GM18907 (cell line): ENCODE measurements around the gene CNTNAP1.

ENCODE experiments used
- ATAC-seq: cut with Tn5 transposase; IDR thresholded peaks from one replicate; pipeline ENCODE4 v1.9.1; 2021; ENCODE audit warnings: mild to moderate bottlenecking, moderate library complexity; ENCODE audit not compliant: unreplicated experiment

The CNTNAP1 gene

DNA sequence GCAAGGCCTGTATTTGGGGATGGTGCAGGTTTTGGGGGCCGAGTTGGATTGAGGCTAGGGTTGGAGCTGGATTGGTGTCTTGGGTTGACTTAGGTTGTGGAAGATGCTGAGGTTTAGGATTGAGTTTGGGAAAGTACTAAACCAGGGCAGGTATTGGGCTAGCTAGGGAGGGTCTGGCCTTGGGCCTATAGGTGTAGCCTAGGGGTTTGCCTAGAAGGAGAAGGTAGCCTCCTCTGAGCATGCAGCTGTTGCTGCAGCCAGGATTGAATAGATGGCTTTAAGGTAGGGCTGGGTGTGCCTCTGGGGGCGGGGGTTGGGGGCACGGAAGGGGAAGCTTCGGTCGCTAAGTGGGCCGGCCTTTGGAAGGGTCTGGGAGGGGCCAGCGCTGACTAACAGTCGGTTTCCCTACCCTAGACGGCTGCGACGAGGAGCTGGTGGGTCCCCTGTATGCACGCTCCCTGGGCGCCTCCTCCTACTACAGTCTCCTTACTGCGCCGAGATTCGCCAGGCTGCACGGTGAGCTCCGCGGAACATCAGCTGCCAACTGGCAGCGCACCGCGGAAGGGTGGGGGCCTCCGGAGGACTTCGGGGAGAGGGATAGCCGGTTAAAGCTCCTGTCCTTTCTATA lies 1.2 kb downstream of the CNTNAP1 start:
- no peak for ATAC-seq

DNA sequence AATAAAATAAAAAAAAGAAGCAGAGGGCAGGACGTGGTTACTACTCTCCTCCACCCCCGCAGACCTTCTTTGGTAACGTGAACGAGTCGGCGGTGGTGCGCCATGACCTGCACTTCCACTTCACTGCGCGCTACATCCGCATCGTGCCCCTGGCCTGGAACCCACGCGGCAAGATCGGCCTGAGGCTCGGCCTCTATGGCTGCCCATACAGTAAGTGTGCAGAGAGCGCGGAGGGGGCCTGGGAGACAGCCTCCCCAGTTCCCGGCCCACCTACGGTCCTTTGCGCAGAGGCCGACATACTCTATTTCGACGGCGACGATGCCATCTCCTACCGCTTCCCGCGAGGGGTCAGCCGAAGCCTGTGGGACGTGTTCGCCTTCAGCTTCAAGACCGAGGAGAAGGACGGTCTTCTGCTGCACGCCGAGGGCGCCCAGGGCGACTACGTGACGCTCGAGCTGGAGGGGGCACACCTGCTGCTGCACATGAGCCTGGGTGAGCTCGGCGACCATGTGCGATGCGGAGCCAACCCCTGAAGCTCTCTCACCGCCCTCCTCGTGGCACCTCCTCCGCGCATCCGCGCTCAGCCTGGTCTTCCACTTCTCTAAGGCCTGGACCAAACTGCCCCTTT lies 2.7 kb downstream of the CNTNAP1 start:
- no peak for ATAC-seq

DNA sequence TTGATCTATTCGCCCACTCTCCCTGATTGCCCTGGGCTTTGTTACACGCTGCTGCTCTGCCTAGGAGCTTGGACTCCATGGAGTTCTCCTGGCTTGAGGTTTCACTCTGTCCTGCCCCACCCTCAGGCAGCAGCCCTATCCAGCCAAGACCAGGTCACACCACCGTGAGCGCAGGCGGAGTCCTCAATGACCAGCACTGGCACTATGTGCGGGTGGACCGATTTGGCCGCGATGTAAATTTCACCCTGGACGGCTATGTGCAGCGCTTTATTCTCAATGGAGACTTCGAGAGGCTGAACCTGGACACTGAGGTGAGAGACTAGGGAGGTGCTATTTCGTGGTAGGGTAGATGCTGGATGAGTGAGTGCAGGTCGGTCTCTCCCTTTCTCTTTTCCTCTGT lies 3.5 kb downstream of the CNTNAP1 start:
- ATAC-seq: no peak

DNA sequence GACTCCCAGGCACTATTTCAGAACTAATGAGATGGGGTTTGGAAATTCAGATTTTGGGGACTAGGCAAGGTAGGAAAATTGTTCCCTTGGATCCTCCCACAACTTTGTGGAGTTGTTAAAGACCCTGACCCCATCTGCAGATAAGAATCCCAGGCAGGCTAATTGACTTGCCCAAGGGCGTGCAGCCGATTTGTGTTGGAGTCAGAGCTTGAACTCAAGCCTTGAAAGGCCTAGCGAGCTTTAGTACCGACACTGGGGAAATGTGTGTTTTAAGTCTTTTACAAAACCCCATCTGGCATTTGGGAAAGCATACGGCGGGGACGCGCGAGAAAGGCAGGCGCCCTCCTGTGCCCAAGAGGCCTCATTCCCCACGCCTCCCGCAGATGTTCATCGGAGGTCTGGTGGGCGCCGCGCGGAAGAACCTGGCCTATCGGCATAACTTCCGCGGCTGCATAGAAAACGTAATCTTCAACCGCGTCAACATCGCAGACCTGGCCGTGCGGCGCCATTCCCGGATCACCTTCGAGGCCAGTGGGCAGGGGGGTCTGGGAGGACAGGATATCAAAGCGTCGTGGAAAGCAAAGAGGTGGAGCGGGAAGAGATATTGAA lies 4.3 kb downstream of the CNTNAP1 start:
- ATAC-seq: no peak

DNA sequence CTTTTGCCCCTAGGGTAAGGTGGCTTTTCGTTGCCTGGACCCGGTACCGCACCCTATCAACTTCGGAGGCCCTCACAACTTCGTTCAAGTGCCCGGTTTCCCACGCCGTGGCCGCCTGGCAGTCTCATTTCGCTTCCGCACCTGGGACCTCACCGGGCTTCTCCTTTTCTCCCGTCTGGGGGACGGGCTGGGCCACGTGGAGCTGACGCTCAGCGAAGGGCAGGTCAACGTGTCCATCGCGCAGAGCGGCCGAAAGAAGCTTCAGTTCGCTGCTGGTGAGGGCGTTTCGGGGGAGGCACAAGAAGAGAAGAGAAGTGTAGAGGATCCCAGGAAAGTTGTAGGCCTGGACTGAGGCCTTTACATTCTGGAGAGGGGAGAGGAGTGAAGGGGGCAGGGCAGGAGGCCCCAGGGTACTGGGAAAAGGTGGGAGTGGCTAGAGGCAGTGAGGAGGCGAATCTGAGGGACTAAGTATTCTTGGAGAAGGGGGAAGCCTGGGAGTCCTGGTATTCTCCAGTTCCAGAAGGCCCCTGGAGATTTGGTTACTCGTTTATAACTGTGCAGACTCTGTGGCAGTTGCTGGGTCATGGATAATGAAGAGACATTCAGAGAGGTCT lies 5.5 kb downstream of the CNTNAP1 start:
- ATAC-seq: no peak

DNA sequence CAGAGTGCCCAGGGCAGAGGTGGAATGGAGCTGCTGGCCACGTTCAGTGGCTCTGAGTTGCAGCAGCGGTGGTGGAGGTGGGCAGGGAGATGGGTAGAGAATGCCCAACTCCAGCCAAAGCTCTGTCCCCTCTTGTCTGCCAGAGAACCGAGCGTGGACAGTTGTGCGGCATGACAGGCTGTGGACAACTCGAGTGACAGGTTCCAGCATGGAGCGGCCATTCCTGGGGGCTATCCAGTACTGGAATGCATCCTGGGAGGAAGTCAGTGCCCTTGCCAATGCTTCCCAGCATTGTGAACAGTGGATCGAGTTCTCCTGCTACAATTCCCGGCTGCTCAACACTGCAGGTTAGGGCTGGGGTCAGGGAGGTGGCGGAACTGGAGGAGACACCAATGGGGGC lies 8.3 kb downstream of the CNTNAP1 start:
- no peak for ATAC-seq

DNA sequence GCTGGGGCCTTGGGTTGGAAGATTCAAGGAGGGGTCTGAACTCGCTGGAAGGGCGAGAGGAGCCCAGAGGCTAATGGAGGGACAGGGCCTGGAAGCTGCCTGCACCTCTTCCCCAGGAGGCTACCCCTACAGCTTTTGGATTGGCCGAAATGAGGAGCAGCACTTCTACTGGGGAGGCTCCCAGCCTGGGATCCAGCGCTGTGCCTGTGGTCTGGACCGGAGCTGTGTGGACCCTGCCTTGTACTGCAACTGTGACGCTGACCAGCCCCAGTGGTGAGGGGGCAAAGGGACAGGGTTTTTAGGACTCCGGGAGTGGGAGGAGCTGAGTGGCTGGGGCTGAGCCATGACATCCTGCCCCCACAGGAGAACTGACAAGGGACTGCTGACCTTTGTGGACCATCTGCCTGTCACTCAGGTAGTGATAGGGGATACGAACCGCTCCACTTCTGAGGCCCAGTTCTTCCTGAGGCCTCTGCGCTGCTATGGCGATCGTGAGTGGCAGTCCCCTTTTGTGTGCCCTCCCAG lies 8.8 kb downstream of the CNTNAP1 start:
- ATAC-seq: no peak

DNA sequence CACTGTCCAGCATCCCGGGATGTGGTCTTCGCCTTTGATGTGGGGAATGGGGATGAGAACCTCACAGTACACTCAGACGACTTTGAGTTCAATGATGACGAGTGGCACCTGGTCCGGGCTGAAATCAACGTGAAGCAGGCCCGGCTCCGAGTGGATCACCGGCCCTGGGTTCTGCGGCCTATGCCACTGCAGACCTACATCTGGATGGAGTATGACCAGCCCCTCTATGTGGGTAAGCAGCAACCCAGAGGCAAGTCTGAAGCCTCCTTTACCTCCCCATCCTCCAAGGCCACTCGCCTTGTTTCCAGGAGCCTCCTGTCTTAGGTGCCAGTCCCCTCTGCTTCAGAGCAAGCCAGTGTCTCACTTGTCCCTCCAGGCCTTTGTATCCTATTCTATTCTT lies 10.2 kb downstream of the CNTNAP1 start:
- ATAC-seq: no peak

DNA sequence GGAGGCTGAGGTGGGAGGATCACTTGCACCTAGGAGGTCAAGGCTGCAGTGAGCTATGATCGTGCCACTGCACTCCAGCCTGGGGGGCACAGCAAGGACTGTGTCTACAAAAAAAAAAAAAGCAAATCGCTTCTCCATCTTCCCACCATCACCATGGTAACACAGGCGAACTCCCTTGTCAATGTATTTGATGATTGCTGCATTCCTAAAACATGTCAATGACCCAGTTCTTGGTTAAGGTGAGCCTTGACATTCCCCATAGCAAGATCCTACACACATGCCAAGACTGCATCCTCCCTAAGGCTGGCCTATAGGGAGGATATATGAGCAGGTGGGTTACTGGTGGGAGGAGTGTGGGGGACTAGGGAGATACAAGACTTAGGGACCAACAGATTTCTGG lies 12.2 kb downstream of the CNTNAP1 start:
- no peak for ATAC-seq

DNA sequence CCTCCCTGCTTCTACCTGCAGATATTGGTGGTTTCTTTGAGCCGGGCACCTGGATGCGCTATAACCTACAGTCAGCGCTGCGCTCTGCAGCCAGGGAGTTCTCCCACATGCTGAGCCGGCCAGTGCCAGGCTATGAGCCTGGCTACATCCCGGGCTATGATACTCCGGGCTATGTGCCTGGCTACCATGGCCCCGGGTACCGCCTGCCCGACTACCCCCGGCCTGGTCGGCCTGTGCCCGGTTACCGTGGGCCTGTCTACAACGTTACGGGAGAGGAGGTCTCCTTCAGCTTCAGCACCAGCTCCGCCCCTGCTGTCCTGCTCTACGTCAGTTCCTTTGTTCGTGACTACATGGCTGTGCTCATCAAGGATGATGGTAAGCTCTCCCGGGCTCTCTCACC lies 13.2 kb downstream of the CNTNAP1 start:
- ATAC-seq: no peak

DNA sequence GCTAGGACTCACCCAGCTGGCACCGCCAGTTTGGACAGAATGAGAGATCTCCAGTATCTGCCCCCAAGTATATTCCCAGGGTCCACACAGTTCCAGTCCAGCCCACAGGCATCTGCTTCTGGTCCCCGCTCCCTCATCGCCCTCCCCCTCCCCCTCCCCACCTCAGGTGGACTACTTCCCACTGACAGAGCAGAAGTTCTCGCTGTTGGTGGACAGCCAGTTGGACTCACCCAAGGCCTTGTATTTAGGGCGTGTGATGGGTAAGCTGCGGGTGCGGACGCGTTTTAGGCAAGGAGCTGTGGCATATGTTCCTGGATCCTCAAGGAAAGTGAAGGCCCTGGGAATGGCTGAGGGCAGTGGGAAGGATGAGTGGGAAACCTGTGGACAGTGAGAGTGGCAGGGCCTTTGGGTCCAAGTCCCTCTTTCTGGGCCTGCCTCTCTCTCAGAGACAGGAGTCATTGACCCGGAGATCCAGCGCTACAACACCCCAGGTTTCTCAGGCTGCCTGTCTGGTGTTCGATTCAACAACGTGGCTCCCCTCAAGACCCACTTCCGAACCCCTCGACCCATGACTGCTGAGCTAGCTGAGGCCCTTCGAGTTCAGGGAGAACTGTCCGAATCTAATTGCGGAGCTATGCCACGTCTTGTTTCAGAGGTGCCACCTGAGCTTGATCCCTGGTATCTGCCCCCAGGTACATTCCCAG lies 14.9 kb downstream of the CNTNAP1 start:
- no peak for ATAC-seq

DNA sequence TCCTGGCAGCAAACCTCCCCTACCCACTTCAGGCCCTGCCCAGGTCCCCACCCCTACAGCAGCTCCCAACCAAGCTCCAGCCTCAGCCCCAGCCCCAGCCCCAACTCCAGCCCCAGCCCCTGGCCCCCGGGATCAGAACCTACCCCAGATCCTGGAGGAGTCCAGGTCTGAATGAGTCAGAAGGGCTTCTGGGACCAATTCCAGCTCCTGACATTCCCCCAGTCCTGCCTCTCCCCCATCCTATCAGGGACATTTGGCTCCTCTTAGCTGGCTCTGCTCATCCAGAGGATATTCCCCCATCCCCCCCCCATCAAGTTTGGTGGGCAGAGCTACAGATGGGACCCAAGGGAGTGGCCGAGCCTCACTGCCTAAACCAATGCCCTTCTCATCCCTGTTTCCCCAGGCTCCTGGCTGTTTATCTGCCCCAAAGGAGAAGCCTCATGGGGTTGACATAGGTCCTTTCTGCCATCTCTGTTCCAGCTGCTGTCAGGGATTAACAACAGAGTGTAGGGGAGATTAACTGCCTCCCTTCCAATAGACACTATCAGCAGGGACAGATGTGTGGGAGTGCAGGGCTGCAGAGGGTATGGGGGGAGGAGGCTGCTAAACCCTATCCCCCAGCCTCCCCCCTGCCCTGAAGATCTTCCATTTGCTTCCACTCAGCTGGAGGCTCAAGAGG lies 16.5 kb downstream of the CNTNAP1 start:
- ATAC-seq: no peak

DNA sequence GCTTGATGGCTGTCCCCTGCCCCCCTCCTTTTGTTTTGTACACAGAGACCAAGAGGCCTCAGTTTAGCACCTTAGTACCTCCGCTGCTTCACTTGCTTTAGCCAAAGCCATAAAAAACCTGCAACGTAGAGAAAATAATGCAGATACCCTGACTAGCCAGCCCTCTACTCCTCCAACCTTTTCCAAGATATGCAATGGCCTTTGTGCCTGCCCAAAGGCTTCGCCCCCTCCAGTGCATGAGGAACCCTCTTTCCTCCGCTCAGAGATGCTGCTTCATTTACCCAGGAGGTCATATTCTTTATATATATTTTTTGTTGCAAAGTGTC lies 17.0 kb downstream of the CNTNAP1 start:
- no peak for ATAC-seq

DNA sequence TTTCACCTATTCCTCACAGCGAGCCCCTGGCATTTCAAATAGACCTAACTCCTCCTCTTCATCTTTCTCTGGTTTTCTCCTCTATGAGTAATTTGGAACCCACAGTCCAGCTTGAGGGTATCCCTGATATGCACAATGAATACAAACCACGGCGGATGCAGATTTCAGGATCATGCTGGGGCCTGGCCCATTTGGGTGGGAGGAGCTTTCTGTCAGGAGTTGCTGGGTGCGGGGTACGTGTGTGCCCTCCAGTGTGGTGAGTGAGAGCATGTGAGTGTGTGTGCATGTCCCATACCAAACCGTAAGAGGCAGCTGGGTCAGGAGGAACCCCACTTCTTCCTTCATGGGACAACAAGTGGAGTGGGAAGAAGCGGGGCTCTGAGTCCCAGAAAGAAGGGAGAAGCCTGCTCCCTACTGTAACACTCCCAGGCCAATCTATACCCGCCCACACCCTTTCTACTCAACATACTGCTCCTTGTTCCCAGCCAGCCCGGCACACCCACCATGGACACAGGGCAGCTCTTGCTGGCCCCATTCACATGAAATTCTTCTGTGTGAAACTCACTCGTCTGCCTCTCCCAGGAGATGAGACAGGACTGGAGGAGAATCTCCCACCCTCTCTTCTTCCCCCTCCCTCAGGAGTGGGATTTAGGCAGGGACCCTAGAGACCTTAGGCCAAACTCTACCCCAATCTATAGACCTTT lies 18.4 kb downstream of the CNTNAP1 start:
- ATAC-seq: no peak

DNA sequence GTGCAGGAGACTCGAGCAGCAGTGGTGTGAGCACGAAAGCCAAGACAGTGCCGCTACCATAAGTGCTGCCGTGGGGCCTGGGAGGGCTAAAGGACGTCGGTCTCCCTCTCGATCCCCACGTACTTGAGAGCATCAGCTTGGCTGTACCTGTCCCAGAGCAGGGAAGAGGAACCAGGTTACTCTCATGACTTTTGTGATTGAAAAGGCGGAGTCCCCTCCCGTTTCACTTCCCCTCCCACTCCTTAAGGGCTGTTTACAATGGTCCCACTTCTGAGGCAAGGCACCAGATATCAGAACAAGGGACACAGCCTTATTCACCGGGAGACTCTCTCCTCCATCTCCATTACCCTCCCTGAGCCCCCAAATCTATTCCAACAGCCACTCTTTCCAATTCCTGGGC lies 20.1 kb downstream of the CNTNAP1 start:
- no peak for ATAC-seq

DNA sequence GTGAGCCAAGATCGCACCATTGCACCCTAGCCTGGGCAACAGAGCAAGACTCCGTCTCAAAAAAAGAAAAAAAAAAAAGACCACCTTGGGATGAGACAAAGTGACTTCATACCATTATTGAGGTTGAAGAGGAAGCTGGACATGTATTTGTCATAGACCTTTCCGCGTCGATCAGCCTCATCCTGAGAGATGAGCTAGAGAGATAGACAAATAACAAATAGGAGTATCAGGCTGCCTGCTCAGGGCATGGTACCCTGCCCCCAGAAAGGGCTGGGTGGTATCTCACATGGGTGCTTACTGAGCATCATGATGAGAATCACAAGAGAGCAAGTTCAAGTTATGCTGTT lies 22.1 kb downstream of the CNTNAP1 start:
- ATAC-seq: no peak

DNA sequence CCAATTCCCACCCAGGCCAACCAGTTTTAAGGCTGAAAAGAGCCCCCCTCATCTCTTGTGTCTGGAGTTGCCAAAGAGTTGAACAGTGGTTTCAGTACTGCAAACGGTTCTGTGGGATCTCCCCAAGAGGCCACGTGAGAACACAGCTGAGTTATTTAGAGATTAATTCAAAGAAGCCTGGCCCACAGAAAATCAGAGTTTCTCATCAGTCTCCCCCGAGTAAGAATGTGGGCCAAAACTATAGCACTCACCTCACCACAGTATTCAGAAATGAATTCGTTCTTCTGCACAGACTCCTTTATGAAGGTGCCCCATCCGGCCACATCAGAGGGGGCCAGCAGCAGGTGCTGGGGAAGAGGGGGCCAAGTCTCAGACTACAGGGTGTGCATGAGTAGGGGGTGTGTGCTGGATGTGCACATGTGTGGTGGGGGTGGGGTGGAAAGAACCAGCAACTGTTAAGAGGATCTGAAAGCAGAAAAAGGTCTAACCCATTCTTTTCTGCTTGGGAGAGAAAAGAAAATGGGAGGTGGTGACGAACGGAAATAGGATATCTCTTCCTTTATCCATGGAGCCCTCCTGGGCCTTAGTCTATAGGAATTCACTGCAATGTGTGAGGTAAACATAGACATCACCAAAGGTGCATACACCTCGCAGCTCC lies 22.6 kb downstream of the CNTNAP1 start:
- ATAC-seq: peak; percentile 70

DNA sequence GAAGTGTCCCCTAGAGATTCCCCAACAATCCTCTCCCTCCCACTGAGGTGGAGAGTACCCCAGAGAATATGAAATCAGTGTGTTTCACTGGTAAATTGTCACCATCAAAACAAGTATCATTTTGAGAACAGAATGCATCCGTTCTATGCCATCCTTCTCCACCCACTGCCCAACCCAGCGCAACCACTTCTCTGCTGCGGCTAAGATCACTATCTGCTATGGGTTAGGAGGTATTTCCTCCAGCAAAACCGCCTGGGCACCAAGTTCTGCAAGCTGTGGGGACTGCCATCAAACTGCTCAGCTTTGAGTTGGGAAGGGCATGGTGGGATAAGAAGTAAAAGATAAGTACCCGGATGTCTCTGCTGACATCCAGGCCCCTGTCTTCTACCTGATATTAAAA lies 24.4 kb downstream of the CNTNAP1 start:
- ATAC-seq: no peak

DNA sequence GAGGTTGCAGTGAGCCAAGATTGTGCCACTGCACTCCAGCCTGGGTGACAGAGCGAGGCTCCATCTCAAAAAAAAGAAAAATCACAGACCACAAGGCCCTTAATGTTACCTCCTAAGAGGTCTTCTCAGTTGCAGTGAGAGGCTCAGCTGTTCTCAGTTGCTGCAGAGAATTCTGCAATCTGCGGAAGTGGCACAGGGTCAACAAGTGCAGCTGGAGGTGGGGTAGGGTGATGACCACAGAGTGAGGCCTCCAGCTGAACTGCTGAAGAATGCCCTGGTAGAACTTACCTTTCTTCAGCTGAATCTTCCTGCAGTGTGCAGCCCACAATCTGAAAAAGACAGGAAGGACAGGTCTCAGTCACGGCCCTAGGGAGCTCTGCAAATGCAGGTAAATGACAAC lies 26.3 kb downstream of the CNTNAP1 start:
- ATAC-seq: no peak

DNA sequence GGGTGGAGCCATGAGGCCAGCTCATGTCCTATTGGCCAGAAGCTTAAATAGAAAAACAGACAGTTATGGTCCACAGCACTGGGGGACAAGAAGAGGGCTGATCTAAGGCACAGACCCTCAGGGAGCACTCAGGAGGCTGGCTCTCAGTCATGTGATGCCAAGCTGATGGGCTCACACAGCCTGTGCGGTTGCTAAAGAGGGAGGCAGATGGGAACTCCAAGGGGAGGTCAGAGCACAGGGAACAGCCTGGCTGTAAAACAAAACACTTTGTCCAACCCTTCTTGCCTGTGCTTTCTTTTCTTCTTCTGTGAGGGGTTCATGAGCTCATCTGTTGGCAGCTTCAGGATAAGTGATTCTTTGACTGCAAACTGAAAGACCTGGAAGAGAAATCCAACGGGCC lies 27.2 kb downstream of the CNTNAP1 start:
- no peak for ATAC-seq
